ENCODE results near the gene CYB561. TPM values are rescaled to one million over a fixed set of nuclear protein-coding genes. Genes with fewer than 3 reads are reported as not detected.

Gene CYB561
- total and polyA plus RNA-seq, 10 of the 15 experiments (the other 5 are each of a cell fraction or from before 2014, with no cell fraction given): 0.52 to 6.9 (median 2.5) TPM

GRCh38 chr17:63407741-63408330 is 38.3 kb downstream of the CYB561 start:
- BruUV-seq (replicated peaks): no TSS peak
- in situ Hi-C loops (cut with MboI): loop anchor here (5.0 to 10.0 kb wide), 2 partner anchors 326 to 713 kb away; no protein-coding TSS in a partner anchor

More at GRCh38 chr17:63407741-63408330, 38.3 kb downstream of the CYB561 start:
- Histone ChIP-seq H3K27ac (ENCODE audit: control insufficient read depth, insufficient read depth) (no peak overlapping the region), H3K4me3 (no peak overlapping the region), H3K27me3 (replicated peaks in 1 of 2; ENCODE audit: control insufficient read depth in 2 of 2, insufficient read depth in 2 of 2, low read length in 1 of 2) (peaks cover 0 to 1% of the 10 kb centered on the region in 2 experiments; a peak in 3 of 4 replicates), H3K4me2 (ENCODE audit: control insufficient read depth, insufficient read depth) (no peak overlapping the region), H4K20me1 (ENCODE audit: control insufficient read depth, insufficient read depth) (no peaks in the 10 kb centered on the region), H3K36me3 (ENCODE audit: control insufficient read depth in 2 of 2, insufficient read depth in 2 of 2, low read length in 1 of 2) (no peaks in the 10 kb centered on the region), H3K9me3 (replicated peaks; ENCODE audit: control insufficient read depth, insufficient read depth, low read length) (no peaks in the 10 kb centered on the region), H3K9ac (ENCODE audit: control insufficient read depth, insufficient read depth, low read length) (no peak overlapping the region), H3K4me1 (ENCODE audit: control insufficient read depth, insufficient read depth, low read length) (no peaks in the 10 kb centered on the region), H3K79me2 (ENCODE audit: control insufficient read depth, insufficient read depth, low read length) (no peaks in the 10 kb centered on the region), H2AFZ (ENCODE audit: control insufficient read depth, low read depth, low read length) (no peak overlapping the region)
- FAIRE-seq (no peak), DNase-seq (ENCODE audit: low read depth, low spot score) (no peak), ATAC-seq (no peak)
- SMC1A ChIA-PET (ENCODE audit: uncharacterized antibody, unreplicated experiment): interaction anchor here (1.1 to 2.4 kb wide), 2 partner anchors 186 to 413 kb away, joined by 3 to 11 read pairs; no protein-coding TSS in a partner anchor
- CTCF ChIA-PET: interaction anchor here (1.3 to 3.2 kb wide), 15 partner anchors 7 to 735 kb away, joined by 3 to 41 read pairs (median 12); no protein-coding TSS in a partner anchor
- RAD21 ChIA-PET (ENCODE audit: unreplicated experiment): interaction anchor here (1.4 kb wide), 1 partner anchor 325 kb away, joined by 16 read pairs; no protein-coding TSS in a partner anchor
- WGBS (ENCODE audit: insufficient coverage, insufficient replicate concordance, low lambda C conversion rate, missing lambda C conversion rate): 32% methylated on average over 7 of the region's 7 CpGs
- TF ChIP-seq CHD1 (IDR thresholded peaks at IDR 0.05; ENCODE audit: low read depth, low read length) (no peak), STAT3 (IDR thresholded peaks at IDR 0.05; ENCODE audit: low read depth, low read length) (no peak), PKNOX1 (IDR thresholded peaks at IDR 0.05) (no peak), ZNF622 (IDR thresholded peaks at IDR 0.05) (no peak), TCF7 (IDR thresholded peaks at IDR 0.05; ENCODE audit: borderline replicate concordance) (no peak), ZNF274 (IDR thresholded peaks at IDR 0.05; ENCODE audit: insufficient read depth, insufficient read length) (no peak), TAF1 (IDR thresholded peaks at IDR 0.05; ENCODE audit: borderline replicate concordance, low read depth, low read length) (no peak), IRF4 (IDR thresholded peaks at IDR 0.05; ENCODE audit: low read depth, low read length) (no peak), ZBTB33 (IDR thresholded peaks at IDR 0.05) (no peak), KAT2A (conservative IDR thresholded peaks at IDR 0.05; ENCODE audit: control insufficient read depth, low read depth, low read length) (no peak), YBX1 (IDR thresholded peaks at IDR 0.05) (no peak), ZNF384 (IDR thresholded peaks at IDR 0.05; ENCODE audit: borderline replicate concordance, low read depth, low read length) (no peak), SREBF2 (IDR thresholded peaks at IDR 0.05; ENCODE audit: low read length) (no peak), CREM (IDR thresholded peaks at IDR 0.05; ENCODE audit: low read depth) (no peak), SPI1 (IDR thresholded peaks at IDR 0.05; ENCODE audit: borderline replicate concordance, insufficient read depth, low read depth, low read length) (no peak)
- TF ChIP-seq, protein P1, sequence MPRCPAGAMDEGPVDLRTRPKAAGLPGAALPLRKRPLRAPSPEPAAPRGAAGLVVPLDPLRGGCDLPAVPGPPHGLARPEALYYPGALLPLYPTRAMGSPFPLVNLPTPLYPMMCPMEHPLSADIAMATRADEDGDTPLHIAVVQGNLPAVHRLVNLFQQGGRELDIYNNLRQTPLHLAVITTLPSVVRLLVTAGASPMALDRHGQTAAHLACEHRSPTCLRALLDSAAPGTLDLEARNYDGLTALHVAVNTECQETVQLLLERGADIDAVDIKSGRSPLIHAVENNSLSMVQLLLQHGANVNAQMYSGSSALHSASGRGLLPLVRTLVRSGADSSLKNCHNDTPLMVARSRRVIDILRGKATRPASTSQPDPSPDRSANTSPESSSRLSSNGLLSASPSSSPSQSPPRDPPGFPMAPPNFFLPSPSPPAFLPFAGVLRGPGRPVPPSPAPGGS (IDR thresholded peaks at IDR 0.05; ENCODE audit: borderline replicate concordance, insufficient read depth, low read depth, low read length, poor library complexity, severe bottlenecking): no peak
- intact Hi-C loops (cut with micrococcal nuclease; ENCODE audit: unreplicated experiment): loop anchor here (2.0 kb wide), 2 partner anchors 295 to 413 kb away; no protein-coding TSS in a partner anchor
- POLR2A ChIA-PET: no interaction called here

All from GM12878 (cell line).